ENCODE measurements around the gene SNAP47.
"Not testable (repeated sequence)": the region's sequence is repeated elsewhere in the genome, so short reads cannot be mapped to it uniquely, and the experiment has no call there.

SNAP47 gene, protein sequence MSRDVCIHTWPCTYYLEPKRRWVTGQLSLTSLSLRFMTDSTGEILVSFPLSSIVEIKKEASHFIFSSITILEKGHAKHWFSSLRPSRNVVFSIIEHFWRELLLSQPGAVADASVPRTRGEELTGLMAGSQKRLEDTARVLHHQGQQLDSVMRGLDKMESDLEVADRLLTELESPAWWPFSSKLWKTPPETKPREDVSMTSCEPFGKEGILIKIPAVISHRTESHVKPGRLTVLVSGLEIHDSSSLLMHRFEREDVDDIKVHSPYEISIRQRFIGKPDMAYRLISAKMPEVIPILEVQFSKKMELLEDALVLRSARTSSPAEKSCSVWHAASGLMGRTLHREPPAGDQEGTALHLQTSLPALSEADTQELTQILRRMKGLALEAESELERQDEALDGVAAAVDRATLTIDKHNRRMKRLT

DNA sequence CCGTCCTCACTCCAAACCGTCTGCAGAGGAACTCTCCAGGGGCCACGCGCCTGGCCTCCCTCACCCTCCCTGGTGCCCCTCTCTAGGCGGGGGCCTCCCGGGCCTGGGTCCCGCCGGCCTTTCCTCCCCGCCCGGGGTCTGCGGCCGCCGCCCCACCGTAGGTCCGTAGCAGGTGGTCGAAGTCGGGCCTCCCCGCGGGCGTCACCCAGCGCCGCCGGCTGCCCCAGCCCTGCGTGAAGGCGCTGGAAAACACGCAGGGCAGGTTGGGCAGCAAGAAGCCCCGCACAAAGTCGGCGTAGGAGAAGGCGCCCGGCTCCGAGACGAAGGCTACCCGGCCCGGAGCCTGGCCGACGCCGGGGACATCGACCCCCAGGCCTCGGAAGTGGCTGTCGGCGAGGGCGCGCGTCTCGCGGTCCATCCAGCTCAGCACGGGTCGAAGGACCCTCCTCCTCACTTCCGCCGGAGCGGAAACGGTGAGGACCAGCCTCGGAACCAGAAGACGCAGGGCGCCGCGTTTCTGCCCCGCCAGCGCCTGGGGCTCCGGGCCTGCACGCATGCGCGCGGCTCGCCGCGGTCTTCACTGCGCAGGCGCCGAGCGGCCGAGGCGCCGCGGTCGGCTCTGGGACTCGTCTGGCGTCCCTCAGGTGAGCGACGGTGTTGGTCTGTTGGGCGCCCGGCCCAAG is at the start of gene SNAP47, which contains the start of gene JMJD4:
Gene SNAP47, plus strand, starts transcription at position 580 of the 683 bp plus-strand sequence. CDS start 12,302 bp downstream, outside the sequence.
Gene JMJD4, minus strand, starts transcription at position 447 of the 683 bp plus-strand sequence. Its CDS starts 29 bp downstream, at position 418.
- peak; percentile 83 for DNase-seq (ENCODE audit: low read depth, low spot score)

DNA sequence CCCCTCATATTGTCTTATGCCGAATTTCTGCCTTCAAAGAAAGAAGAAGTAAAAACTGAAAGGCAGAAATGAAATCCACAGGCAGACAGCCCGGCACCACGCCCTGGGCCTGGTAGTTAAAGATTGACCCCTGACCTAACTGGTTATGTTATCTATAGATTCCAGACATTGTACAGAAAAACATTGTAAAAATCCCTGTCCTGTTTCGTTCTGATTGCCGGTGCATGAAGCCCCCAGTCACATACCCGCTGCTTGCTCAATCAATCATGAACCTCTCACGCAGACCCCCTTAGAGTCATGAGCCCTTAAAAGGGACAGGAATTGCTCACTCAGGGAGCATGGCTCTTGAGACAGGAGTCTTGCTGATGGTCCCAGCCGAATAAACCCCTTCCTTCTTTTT is 49.4 kb upstream of the SNAP47 start:
- no peak for DNase-seq (ENCODE audit: low read depth, low spot score)

DNA sequence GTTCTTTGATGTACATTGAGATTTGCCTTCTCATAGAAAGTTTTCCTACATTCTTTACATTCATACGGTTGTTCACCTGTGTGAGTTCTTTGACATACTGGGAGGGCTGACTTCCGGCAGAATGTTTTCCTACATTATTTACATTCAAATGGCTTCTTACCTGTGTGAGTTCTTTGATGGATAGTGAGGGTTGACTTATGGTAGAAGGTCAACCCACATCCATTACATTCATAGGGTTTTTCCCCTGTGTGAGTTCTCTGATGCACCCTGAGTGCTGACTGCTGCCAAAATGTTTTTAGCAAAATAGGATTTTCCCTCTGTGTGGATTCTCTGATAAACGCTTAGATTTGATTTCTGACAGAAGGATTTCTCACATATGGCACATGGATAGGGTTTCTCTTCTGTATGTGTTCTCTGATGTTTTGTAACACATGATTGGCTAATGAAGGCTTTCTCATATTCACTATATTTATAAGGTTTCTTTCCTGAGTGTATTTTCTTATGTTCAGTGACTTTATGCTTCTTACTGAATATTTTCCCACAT is 37.8 kb upstream of the SNAP47 start:
- DNase-seq (ENCODE audit: low read depth, low spot score) = no peak

DNA sequence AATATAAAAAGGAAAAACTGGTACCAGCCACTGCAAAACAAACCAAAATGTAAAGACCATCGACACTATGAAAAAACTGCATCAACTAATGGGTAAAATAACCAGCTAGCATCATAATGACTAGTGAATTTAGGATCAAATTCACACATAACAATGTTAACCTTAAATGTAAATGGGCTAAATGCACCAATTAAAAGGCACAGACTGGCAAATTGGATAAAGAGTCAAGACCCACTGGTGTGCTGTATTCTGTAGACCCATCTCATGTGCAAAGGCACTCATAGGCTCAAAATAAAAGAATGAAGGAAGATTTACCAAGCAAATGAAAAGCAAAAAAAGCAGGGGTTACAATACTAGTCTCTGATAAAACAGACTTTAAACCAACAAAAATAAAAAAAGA is 33.6 kb upstream of the SNAP47 start:
- not testable (repeated sequence) for DNase-seq (ENCODE audit: low read depth, low spot score)

DNA sequence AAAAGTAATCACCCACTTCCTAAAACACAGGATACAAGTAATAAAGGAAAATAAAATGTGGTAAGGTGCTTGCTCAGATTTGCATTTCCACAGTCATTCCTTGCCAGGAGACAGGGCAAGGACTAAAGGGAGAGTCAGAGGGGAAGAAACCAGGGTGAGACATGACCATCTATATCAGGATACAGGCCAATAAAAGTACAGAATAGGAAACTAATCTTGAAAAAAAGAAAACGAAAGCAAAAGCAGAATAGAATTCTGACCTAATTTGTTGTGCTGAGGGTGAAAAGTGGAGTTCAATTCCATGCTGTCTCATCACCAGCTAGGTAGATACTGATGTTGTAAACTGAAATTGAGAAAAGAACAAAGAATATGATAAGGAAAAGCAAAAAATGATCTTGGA is 27.4 kb upstream of the SNAP47 start:
- DNase-seq (ENCODE audit: low read depth, low spot score) = no peak

DNA sequence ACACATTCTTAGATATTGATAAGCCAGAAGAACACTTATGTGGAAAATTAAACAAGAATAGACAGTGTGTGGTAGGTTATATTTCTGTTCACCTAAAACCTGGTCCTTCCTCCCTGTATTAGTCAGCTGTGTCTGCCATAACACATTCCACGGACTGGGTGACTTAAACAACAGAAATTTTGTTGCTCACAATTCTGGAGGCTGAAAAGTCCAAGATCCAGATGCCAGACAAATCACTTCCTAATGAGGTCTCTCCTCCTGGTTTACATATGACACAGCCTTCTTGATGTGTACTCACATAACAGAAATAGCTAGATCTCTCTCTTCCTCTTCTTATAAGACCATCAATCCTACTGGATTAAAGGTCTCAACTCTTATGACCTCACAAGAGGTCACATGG is 25.8 kb upstream of the SNAP47 start:
- no peak for DNase-seq (ENCODE audit: low read depth, low spot score)

DNA sequence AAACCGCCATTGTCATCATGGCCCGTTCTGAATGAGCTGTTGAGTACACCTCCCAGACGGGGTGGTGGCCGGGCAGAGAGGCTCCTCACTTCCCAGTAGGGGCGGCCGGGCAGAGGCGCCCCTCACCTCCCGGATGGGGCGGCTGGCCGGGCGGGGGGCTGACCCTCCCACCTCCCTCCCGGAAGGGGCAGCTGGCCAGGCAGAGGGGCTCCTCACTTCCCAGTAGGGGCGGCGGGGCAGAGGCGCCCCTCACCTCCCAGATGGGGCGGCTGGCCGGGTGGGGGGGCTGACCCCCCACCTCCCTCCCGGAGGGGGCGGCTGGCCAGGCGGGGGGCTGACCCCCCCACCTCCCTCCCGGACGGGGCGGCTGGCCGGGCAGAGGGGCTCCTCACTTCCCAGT is 24.8 kb upstream of the SNAP47 start:
- not testable (repeated sequence) for DNase-seq (ENCODE audit: low read depth, low spot score)

DNA sequence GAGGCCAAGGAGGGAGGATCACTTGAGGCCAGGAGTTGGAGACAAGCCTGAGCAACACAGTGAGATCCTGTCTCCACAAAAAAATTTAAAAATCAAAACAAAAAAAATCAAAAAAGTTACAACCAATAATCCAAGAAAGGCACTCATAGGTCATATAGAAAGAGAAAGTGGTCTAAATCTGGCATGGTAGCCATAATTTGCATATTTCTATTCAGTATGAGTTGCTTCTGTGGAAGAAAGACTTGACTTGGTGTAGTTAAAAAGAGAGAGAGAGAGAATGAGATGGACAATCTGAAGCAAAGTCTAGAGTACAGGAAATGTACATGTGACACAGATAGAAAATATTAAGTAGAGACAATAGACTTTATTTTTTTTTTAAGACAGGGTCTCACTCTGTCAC is 22.6 kb upstream of the SNAP47 start:
- DNase-seq (ENCODE audit: low read depth, low spot score) = no peak

DNA sequence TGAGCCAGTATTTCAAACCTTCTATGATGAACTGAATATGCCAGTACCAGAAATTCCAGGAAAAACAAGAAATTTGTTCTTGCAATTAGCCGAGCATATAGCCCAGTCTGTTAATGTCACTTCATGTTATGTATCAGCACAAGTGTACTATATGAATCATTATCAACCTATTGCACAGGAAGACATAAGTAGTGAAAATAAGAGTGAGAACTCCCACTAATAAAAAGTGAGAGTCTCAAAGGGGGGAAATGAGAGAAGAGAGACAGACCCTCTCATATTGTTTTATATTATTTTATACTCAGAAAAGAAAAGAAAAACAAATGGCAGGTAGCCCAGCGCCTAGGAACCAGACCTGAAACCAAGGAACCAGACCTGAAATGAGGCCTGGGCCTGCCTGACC is 16.3 kb upstream of the SNAP47 start:
- no peak for DNase-seq (ENCODE audit: low read depth, low spot score)

DNA sequence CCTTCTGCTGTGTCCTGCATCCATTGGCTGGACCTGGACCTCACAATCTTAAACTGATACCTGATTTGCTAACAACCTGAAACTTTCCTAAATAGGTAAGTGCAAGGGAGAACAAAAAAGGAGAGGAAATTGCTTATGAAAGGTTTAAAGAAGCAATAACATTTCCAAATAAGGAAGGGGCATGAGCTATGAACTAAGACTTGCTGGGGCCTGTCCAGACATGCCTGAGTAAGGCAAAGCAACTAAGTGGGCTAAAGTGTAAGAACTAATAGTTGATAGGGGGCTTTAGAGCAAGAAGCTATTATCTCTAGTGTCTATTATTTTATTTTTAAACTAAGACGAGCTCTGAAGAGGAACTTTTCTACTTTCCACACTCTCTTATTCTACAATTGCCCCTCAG is 11.8 kb upstream of the SNAP47 start:
- DNase-seq (ENCODE audit: low read depth, low spot score) = no peak

DNA sequence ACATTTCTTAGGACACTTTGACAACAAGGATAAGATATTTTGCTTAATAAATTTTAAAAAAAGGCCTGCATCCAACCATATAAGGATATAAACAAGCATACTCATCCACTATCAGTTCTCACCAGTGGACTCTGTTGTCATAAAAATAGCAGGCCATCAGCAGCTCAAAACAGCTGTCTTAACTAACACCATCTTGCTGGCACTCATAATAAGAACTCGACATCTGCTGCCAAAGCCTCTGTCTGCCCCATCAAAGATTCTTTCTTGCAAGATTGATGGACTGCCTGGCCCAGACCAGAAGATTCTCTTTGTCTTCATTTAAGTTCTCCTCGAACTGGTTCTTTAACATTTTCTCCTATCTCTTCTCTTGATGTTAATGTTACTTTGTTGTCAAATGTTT is 10.2 kb upstream of the SNAP47 start:
- no peak for DNase-seq (ENCODE audit: low read depth, low spot score)

DNA sequence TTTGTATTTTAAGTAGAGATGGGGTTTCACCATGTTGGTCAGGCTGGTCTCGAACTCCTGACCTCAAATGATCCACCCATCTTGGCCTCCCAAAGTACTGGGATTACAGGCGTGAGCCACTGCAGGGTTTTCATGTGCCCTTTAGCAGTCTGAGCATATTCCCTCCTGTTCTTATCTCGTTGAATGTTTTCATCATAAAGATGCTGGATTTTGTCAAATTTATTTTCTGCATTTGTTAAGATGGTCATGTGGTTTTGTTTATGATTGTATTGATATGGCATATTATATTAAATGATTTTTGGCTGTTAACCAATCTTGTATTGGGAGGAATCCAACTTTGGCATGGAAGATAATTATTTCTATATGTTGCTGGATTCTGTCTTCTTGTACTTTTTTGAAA is 8.9 kb upstream of the SNAP47 start:
- no peak for DNase-seq (ENCODE audit: low read depth, low spot score)

DNA sequence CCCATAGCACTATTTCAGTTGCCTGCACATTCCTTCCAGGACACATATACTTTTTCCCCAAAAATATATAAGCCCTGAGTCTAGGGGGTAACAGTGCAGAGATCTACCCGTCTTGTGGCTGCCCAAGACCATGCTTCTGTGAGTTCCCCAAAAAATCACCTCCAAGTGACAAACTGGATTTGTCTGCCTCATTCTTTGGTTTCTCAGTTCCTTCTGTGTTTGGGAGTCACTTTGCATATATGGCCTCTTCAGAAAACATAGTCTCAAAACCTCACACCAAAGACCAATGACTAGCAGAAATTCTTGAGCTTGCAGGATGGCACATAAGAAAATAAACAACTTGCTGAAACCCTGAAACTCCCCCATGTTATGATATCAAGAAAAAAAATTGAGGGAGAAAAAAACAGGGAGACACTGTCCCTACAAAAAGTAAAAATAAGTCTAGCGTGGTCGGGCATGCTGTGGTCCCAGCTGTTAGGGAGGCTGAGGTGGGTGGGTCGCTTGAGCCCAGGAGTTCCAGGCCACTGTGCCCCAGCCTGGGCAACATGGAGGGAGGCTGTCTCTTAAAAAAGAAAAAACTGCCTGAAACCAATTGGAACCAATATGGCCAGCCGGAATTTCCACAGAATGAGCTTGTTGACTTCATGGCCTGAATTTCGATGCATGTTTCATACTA is 8.2 kb upstream of the SNAP47 start:
- no peak for DNase-seq (ENCODE audit: low read depth, low spot score)

DNA sequence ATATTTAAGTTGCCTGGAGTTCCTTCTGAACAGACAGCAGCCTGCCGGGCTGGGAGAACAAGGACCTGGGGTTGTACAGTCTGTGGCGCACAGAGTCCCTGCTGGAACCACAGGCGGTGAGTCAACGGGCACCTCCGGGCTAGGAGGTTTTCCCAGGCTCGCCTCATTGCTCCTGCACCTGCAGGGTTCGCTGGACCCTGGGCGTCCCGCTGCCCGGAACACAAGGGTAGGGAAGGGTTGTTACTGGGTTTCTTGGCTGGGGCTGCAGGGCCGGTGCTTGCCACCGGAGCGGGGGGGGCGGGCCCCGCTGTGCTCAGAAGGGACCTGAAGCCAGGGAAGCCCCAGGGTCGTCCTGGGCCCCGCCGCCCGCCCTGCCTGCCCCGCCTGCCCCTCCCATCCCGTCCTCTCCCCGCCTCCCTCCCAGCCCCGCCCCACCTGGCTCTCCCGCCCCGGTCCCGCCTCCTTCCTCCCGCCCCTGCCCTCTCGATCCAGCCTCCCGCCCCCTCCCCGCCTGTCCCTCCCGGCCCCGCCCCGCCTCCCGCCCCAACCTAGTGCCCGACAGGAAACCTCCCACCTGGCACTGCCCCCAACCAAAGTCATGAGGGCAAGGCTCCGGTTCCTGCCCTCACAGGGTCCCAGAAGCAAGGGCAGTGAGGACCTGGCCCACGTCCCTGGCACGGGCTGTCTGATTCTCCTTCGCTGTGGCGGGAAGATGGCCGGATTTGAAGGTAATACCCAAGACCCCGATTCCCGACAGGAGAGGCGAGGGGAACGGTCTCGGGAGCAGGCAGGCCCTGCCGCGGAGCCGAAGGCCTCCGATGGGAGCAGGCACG is 7.0 kb upstream of the SNAP47 start:
- no peak for DNase-seq (ENCODE audit: low read depth, low spot score)

DNA sequence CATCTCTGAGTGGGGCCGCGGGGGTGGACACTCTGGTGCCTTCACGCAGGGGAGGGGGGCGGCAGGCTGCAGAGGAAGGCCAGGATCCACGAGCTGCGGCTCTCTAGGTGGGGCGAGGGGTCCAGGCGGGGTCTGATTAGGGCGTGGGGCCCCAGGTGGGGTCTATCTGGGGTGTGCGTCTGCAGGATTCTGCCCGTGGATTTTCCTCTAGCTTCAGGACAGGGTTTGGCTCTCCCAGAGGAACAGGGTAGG is 6.4 kb upstream of the SNAP47 start:
- no peak for DNase-seq (ENCODE audit: low read depth, low spot score)

DNA sequence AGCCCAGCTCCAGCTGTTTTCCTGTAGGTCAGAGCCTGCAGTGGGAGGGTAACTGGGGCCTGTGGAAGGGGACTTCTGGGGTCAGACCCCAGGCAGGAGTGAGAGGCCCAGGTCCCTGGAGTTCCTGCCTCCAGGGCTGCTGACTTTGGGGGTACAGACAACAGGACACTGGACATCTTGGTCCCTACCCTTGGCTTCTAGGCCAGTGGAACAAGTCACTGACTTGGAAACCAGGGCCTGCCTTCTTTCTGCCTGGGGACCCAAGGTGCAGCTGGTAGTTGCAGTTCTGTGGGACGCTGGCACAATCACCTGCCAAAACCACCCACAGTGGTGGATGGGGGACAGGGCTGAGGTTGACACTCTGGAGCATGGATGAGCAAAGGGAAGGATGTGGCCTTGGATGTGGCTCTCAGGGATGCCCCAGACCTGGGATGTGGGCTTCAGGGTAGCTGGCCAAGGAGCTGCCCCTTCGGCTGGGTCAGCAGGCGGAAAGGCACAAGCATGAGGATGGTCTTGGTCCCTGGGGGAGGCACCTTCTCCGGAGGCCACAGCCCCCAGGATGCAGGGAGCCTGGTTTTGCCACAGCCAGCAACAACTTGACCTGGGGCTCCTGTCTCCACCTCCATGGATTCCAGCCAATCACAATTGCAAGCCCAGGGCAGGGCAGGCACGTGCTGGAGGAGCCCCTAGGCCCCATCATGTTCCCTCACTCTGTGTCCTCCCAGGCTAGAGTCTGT is 5.9 kb upstream of the SNAP47 start:
- no peak for DNase-seq (ENCODE audit: low read depth, low spot score)

DNA sequence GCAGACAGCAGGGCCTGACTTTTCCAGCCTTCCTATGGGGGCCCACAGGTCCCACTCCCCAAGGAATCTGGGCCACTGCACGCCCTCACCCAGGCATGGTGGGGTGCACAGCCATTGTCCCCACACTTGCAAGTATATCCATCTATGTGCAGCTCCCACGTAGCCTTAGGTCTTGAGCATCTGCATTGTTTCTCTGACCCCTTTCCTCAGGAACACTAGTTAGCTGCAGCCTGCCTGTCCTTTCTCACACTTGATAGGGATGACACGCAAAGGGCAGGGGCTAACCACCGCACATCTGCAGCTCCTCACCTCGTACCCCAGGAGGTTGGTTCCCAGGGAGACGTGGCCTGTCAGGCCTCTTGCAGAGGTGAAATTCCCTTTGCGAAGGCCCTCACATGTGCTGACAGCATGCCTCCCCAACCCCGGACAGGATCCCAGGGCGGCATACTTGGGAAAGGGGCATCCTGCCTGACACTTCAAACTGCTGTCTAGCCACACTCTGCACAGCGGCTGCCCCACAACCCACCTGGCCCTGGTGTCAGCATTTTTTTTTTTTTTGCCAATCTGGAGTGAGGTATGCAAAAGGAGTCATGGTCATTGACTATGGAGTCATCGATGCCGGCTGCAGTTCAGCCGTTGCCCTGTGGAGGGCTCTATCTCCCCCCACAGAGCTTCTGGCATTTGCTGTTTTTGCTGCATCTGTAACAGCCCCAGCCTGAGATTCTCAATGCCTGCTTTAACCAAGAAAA is 5.2 kb upstream of the SNAP47 start:
- no peak for DNase-seq (ENCODE audit: low read depth, low spot score)

DNA sequence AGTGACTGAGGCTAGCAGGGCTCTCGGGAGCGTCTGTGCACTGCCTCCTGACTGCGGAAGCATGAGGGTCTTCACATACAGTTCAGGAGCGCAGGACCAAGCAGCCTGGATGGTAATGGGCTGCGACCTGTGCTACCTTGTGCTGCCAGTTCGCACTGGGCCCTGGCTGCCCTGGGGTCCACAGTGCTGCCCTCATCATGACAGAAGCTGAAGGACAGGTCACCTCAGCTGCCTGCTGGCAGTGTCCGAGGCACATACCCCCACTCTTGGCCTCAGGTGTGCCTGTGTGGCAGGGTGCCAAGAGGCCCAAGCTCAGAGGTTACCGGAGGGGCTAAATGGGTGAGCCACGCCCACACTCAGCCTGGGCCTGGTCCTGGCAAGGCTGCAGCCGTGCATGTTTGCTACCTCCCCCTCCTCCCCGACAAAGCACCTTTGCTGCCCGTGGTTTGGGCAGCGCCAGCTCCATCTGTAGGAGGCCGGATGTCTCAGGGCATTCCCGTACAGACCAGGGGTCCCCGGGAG is 4.5 kb upstream of the SNAP47 start:
- DNase-seq (ENCODE audit: low read depth, low spot score) = no peak

DNA sequence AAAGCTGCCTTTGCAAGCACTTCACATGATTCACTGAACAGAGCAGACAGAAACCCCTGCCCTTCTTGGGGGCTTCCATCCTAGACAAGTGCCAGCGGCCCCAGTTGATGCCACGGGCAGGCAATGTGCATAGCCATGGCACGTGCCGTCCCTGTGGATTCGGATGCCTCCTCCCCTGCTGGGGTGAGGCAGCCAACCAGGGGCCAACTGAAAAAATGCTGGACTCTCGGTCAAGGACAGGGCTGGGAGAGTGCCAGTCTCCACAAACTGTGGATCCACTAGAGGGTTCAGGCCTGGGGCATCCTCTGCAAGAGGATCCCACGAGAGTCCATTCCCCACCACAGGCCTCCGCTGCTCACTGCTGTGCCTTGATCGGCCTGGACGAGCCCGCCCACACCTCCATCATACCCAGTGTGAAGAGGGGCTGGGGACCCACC is 4.0 kb upstream of the SNAP47 start:
- DNase-seq (ENCODE audit: low read depth, low spot score) = no peak

All from activated naive CD8-positive, alpha-beta T cell treated with anti-CD3 and anti-CD28 coated beads, Interleukin-2, amount 50 U/mL, for 16 hours (primary cell).